Fibroblast of skin of scalp (primary cell): ENCODE results near the gene OXNAD1.

Source experiments
- DNase-seq: peaks from one replicate; pipeline ENCODE4 v3.0.0-alpha.2; 2013

OXNAD1 gene

GRCh38 chr3:16329036-16329825 is 64.2 kb downstream of the OXNAD1 start:
- no peak for DNase-seq

- no peak for DNase-seq
Observed at GRCh38 chr3:16329826-16330129, 64.8 kb downstream of the OXNAD1 start.

- DNase-seq: no peak
Observed at GRCh38 chr3:16330351-16330750, 65.3 kb downstream of the OXNAD1 start.

- DNase-seq: no peak
Observed at GRCh38 chr3:16331319-16331883, 66.4 kb downstream of the OXNAD1 start.

- DNase-seq: peak; percentile 84
Observed at GRCh38 chr3:16332904-16333426, 68.0 kb downstream of the OXNAD1 start.

- DNase-seq: peak; percentile 78
Observed at GRCh38 chr3:16334909-16335308, 69.9 kb downstream of the OXNAD1 start.

GRCh38 chr3:16335333-16335732 is 70.3 kb downstream of the OXNAD1 start:
- DNase-seq: no peak

- DNase-seq: no peak
Observed at GRCh38 chr3:16335772-16336645, 71.0 kb downstream of the OXNAD1 start.

- no peak for DNase-seq
Observed at GRCh38 chr3:16336825-16337224, 71.8 kb downstream of the OXNAD1 start.

- no peak for DNase-seq
Observed at GRCh38 chr3:16337856-16338540, 73.0 kb downstream of the OXNAD1 start.

GRCh38 chr3:16338999-16339398 is 74.0 kb downstream of the OXNAD1 start:
- DNase-seq: peak; percentile 94

GRCh38 chr3:16343101-16343500 is 78.1 kb downstream of the OXNAD1 start:
- no peak for DNase-seq

- DNase-seq: no peak
Observed at GRCh38 chr3:16346413-16347081, 81.5 kb downstream of the OXNAD1 start.

- no peak for DNase-seq
Observed at GRCh38 chr3:16347548-16347947, 82.5 kb downstream of the OXNAD1 start.

GRCh38 chr3:16349986-16350596 is 85.1 kb downstream of the OXNAD1 start:
- DNase-seq: peak; percentile 84

- peak; percentile 59 for DNase-seq
Observed at GRCh38 chr3:16350597-16351318, 85.7 kb downstream of the OXNAD1 start.

- DNase-seq: no peak
Observed at GRCh38 chr3:16352428-16352827, 87.4 kb downstream of the OXNAD1 start.

- DNase-seq: no peak
Observed at GRCh38 chr3:16354291-16354690, 89.3 kb downstream of the OXNAD1 start.
